Stimulated activated naive CD4-positive, alpha-beta T cell (primary cell): ENCODE data around the gene TFAM.
A peak's percentile ranks its signal among the peaks of the same experiment; 100 is the strongest.

Source experiments
- DNase-seq, 6 experiments: peaks; one replicate each; lab custom pipeline; 2025; lab: John Stamatoyannopoulos, UW

TFAM gene

DNA sequence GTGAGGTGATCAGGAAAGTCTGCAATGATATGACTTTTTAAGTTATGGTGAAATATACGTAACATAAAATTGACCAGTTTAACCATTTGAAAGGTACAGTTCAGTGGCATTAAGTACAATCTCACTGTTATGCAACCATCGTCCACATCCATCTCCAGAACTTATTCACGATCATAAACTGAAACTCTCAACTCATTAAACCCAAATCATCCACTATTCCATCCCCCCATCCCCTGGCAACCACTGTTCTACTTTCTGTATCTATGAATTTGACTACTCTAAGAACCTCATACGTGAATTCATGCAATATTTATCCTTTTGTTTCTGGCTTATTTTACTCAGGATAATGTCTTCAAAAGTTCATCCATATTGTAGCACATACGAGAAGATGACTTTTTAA lies 48.4 kb downstream of the TFAM start:
- no peak for DNase-seq

DNA sequence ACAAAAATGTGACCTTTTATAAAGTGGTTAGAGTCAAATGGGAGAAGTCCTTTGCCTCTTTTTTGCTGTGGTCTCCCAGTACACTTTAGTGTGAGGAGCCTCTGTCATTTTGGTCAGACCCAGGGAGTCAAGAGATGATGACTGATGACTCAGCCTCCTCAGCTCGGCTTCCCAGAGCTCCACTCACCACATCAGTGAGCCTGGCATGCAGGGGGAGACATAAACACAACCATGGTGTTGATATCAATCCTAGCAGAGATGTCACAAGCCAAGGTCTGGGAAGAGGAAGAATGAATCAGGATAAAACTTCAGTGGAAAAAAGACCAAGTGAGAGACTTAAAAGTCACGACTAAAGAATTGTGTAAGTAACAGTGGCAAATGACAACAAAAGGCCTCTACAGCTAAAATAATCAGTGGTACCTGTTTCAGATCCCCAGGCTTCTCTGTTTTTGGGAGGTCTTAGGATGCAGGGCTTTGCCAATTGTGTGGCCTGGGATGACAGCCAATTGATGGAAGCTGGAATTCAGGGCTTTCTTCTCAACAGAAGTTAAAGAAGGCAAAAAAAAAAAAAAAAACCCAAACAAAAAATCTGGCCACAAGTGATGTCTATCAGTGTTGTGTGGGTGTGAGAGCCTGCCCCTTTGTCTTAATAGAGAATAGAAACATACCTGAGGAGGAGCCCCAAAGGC lies 50.2 kb downstream of the TFAM start:
- no peak for DNase-seq

DNA sequence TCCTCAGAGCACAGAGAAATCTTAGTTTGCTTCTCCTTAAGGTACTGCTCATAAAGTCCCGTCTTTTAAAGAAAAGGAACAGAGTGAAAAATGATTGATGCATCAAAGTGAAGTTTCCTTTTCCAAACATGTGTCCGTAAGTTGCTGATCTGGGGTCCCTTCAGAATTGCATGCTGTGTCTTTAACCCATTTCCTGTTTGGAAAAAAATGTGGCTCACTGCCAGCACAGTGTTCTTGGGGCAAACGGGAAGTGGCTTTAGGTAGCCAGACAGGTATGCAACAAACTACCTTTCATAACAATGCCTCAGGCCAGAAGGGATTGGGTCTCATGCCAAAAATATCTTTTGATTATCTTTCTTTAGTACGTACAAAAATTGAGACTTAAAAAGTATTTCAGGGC lies 50.9 kb downstream of the TFAM start:
- DNase-seq: peak in 1 of 6 experiments; percentile 3

DNA sequence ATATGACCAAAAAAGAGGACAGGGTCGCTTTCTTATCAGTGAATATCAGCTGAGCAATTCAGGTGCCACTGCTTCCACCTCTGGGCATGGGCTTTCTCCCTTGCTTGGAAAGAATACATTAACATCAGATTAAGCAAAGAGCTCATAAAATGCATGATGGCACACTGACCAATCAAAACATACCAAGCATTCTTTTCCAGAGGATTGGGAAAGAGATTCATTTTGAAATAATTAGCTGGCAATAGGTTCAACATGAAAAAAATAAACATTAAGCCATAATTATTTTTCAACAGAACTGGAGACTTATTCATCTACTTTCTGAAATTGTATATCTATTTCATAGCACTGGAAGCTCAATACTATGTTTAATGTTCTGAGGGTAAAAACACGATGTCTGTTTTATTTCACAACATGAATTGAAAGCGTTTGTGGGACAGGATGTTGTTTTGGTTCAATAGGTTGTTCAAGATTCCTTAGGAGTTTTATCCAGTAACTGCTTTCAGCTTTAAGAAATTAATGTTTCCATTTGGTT lies 53.2 kb downstream of the TFAM start:
- no peak for DNase-seq

DNA sequence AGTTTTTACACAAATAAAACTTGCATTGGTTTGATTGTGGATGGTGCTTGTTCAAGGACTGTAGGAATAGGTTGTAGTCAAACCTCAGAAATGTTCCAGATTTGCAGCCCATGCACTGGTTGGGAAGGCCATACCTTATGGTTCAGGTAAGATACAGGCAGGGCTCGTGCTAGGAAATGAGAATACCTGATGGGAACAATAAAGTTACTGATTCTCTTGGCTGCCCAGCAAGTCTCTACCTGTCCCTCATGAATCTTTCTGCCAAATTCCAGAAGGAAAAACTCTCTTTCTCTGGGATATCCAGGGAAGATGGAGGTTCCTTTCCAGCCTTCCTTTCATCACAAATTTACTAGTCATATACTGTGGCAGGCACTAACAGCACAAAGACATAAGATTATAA lies 53.8 kb downstream of the TFAM start:
- no peak for DNase-seq

DNA sequence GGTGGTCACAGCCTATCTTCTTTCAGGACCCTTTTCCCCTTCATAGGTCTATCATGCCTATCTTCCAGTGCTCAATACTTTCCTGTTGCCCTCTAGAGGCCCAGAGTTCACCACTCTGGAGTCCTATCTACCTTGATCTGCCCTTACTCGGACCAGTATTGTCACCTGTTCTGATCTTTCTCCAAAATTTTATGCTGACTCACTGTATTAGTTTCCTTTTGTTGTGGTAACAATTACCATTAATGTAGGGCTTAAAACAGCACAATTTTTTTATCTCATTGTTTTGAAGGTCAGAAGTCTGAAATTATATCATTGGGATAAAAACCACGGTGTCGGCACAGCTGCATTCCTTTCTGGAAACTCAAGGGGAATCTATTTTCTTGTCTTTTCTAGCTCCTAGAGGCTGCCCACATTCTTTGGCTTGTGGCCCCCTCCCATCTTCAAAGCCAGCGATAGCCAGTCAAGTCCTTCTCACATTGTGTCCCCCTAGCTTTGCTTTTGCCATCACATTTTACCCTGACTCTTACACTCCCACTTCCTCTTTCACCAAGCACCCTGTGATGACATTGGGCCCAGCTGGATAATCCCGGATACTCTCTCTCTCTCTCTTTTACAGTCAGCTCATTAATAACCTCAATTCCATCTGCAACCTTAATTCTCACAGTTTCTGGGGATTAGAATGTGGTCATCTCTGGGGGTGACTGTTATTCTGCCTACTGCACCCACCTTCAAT lies 54.6 kb downstream of the TFAM start:
- DNase-seq: no peak

DNA sequence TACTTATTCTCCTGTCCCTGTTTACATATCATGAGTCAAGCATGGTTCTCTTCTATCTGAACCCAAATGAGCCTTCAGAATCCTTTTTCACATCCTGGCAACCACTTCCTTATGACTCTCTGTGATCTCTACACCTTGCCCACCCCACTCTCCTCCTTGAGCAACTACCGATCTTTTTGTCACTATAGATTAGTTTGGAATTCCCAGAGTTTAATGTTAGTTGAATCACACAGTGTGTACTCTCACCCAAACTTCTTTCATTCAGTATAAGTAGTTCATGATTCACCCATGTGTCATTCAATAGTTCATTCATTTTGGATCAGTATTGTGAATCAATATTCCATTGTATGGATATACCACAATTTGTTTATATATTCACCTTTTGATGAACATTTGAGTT lies 55.3 kb downstream of the TFAM start:
- no peak for DNase-seq

DNA sequence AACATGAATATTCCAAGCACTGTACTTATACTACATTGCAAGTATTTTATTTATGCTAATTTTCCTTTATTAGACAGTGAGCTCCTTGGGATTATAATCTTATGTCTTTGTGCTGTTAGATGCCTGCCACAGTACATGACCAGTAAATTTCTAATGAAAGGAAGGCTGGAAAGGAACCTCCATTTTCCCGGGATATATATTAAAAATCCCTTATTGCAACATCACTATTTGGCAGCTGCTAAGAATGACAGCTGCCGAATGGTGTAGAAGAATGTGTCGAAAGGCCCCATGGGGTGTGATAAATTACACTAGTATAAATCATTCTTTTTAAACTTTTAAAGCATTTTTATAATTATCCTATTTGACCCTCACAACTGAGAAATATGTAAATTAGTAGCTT lies 59.1 kb downstream of the TFAM start:
- DNase-seq: no peak

DNA sequence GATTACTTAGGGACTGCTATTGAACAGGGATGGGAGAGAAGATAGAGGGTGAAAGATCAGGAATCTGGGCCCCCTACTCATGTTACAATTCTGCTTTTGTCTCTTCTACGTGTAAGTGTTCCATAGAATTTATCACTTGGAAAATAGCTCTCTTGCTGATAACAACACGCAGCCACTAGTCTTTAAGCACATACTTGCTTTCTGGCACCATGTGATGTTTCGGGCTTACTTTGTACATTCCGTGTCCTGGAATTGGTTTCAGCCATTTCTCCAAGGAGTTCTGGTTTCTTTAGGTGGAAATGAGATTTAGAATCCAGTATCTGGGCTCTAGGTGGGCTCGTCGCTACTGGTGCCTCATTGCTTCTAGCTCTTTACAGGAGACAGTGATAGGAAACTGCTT lies 59.7 kb downstream of the TFAM start:
- no peak for DNase-seq

DNA sequence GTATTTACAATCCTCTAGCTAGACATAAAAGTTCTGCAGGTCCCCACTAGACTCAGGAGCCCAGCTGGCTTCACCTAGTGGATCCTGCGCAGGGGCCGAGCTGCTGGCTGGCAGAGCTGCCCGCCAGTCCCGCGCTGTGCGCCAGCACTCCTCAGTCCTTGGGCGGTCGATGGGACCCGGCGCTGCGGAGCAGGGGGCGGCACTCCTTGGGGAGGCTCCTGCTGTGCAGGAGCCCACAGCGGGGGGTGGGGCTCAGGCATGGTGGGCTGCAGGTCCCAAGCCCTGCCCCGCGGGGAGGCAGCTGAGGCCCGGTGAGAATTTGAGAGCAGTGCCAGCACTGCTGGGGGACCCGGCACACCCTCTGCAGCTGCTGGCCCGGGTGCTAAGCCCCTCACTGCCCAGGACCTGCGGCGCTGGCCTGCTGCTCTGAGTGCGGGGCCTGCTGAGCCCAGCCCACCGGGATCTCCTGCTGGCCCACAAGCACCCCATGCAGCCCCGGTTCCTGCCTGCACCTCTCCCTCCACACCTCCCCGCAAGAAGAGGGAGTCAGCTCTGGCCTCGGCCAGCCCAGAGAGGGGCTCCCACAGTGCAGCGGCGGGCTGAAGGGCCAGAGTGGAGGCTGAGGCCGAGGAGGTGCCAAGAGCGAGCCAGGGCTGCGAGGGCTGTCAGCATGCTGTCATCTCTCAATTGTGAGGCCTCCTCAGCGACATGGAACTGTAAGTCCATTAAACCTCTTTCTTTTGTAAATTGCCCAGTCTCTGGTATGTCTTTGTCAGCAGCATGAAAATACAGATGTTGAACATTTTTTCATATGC lies 63.1 kb downstream of the TFAM start:
- no peak for DNase-seq
